ENCODE results near the gene LRRFIP1.

DNA sequence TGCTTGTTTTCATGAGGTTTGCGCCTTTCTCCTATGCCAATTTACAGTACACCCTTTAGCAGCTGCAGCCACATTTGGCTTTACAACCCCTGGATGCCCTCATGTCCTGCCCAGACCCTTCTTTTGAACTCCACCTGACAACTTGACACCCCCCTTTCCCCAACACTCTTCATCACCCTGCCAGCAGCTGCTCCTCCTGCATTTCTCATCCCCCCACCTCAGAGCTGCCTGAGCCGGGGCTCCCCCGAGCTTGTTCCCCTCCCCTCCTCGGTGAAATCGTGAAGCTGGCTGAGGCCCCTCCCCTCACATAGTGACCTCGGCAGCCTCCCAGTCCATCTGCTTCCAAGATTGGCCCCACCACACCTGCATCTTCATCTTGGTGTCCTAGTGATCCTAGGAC, 40.5 kb downstream of the LRRFIP1 start:
- TF ChIP-seq EP300 (IDR thresholded peaks at IDR 0.05; ENCODE audit: borderline replicate concordance) (no peak), CREB1 (IDR thresholded peaks at IDR 0.05; ENCODE audit: low read depth) (no peak), FOXM1 (IDR thresholded peaks at IDR 0.05; ENCODE audit: borderline replicate concordance, low read depth) (no peak), TCF12 (IDR thresholded peaks at IDR 0.05; ENCODE audit: low read depth) (no peak), TAF1 (IDR thresholded peaks at IDR 0.05; ENCODE audit: low read depth) (no peak), REST (IDR thresholded peaks at IDR 0.05; ENCODE audit: low read depth) (no peak), NFIC (IDR thresholded peaks at IDR 0.05) (no peak), EGR1 (IDR thresholded peaks at IDR 0.05) (no peak), CEBPB (IDR thresholded peaks at IDR 0.05) (no peak), TEAD4 (IDR thresholded peaks at IDR 0.05) (no peak)
- TF ChIP-seq, protein P1, sequence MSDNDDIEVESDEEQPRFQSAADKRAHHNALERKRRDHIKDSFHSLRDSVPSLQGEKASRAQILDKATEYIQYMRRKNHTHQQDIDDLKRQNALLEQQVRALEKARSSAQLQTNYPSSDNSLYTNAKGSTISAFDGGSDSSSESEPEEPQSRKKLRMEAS (IDR thresholded peaks at IDR 0.05), result no peak
